Activated T-cell treated with anti-CD3 and anti-CD28 coated beads for 4 hours (primary cell): ENCODE data around the gene SEMA3C.

Experiments used
- DNase-seq: peaks from one replicate; pipeline ENCODE4 v3.0.0-alpha.2; 2020

Gene SEMA3C

GRCh38 chr7:80847027-80847426, 71.8 kb downstream of the SEMA3C start:
- DNase-seq: no peak

GRCh38 chr7:80844916-80845315, 73.9 kb downstream of the SEMA3C start:
- DNase-seq: no peak

GRCh38 chr7:80843018-80843677, 75.7 kb downstream of the SEMA3C start:
- no peak for DNase-seq

- no peak for DNase-seq
These were observed 76.6 kb downstream of the SEMA3C start for GRCh38 chr7:80842022-80842790.

- DNase-seq: no peak
These were observed 77.4 kb downstream of the SEMA3C start for GRCh38 chr7:80841423-80841955.

- DNase-seq: no peak
These were observed 78.2 kb downstream of the SEMA3C start for GRCh38 chr7:80840681-80841080.

GRCh38 chr7:80839855-80840254, 79.0 kb downstream of the SEMA3C start:
- no peak for DNase-seq

- no peak for DNase-seq
These were observed 80.2 kb downstream of the SEMA3C start for GRCh38 chr7:80838643-80839042.

- no peak for DNase-seq
These were observed 81.5 kb downstream of the SEMA3C start for GRCh38 chr7:80837345-80837744.

GRCh38 chr7:80835251-80835650, 83.6 kb downstream of the SEMA3C start:
- DNase-seq: no peak

GRCh38 chr7:80833289-80834268, 85.3 kb downstream of the SEMA3C start:
- DNase-seq: no peak

- DNase-seq: no peak
These were observed 86.8 kb downstream of the SEMA3C start for GRCh38 chr7:80832006-80832405.

- DNase-seq: no peak
These were observed 88.1 kb downstream of the SEMA3C start for GRCh38 chr7:80830584-80831285.

GRCh38 chr7:80830010-80830409, 88.8 kb downstream of the SEMA3C start:
- DNase-seq: no peak

GRCh38 chr7:80829527-80829926, 89.3 kb downstream of the SEMA3C start:
- DNase-seq: no peak

- no peak for DNase-seq
These were observed 91.6 kb downstream of the SEMA3C start for GRCh38 chr7:80827239-80827633.

GRCh38 chr7:80826520-80827238, 92.2 kb downstream of the SEMA3C start:
- DNase-seq: no peak

- DNase-seq: no peak
These were observed 93.4 kb downstream of the SEMA3C start for GRCh38 chr7:80825499-80825898.

GRCh38 chr7:80824253-80824652, 94.6 kb downstream of the SEMA3C start:
- no peak for DNase-seq

GRCh38 chr7:80823057-80823456, 95.8 kb downstream of the SEMA3C start:
- no peak for DNase-seq

- no peak for DNase-seq
These were observed 97.0 kb downstream of the SEMA3C start for GRCh38 chr7:80821771-80822319.
